WTC11 (cell line): Measurements from ENCODE around the gene GNG8.

Experiments
- FOXP4 ChIP-seq: sonication (generic); formaldehyde crosslinking; IDR thresholded peaks from 2 replicates; pipeline ENCODE4 v1.8.0; 2022; ENCODE audit warnings: mild to moderate bottlenecking, missing genetic modification reagents
- TF ChIP-seq, protein P1 (sequence below): sonication (generic); formaldehyde crosslinking; IDR thresholded peaks from 2 replicates; pipeline ENCODE4 v1.8.1; 2022; ENCODE audit warnings: mild to moderate bottlenecking, moderate library complexity, missing genetic modification reagents
- TF ChIP-seq, protein P2 (sequence below): fragments of 200-600 bp; IDR thresholded peaks from 2 replicates; pipeline ENCODE4 v1.8.0; 2022; ENCODE audit warnings: antibody characterized with exemption

- TF ChIP-seq, protein P1, sequence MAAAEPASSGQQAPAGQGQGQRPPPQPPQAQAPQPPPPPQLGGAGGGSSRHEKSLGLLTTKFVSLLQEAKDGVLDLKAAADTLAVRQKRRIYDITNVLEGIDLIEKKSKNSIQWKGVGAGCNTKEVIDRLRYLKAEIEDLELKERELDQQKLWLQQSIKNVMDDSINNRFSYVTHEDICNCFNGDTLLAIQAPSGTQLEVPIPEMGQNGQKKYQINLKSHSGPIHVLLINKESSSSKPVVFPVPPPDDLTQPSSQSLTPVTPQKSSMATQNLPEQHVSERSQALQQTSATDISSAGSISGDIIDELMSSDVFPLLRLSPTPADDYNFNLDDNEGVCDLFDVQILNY (CRISPR knock-in tag): no peak
- TF ChIP-seq, protein P2, sequence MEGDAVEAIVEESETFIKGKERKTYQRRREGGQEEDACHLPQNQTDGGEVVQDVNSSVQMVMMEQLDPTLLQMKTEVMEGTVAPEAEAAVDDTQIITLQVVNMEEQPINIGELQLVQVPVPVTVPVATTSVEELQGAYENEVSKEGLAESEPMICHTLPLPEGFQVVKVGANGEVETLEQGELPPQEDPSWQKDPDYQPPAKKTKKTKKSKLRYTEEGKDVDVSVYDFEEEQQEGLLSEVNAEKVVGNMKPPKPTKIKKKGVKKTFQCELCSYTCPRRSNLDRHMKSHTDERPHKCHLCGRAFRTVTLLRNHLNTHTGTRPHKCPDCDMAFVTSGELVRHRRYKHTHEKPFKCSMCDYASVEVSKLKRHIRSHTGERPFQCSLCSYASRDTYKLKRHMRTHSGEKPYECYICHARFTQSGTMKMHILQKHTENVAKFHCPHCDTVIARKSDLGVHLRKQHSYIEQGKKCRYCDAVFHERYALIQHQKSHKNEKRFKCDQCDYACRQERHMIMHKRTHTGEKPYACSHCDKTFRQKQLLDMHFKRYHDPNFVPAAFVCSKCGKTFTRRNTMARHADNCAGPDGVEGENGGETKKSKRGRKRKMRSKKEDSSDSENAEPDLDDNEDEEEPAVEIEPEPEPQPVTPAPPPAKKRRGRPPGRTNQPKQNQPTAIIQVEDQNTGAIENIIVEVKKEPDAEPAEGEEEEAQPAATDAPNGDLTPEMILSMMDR: no peak
- TF ChIP-seq FOXP4 (CRISPR knock-in tag): no peak
Measured at GRCh38 chr19:46648961-46649960, 13.3 kb upstream of the GNG8 start.
